Skeletal muscle satellite cell (primary cell): ENCODE measurements around the gene NR1H4.

Source experiments
- H3K27me3 ChIP-seq: 2 replicates; pipeline ENCODE4 v1.7.0; 2013; ENCODE audit warnings: low read length; ENCODE audit not compliant: control insufficient read depth, insufficient read depth
- H3K36me3 ChIP-seq: 2 replicates; pipeline ENCODE4 v1.7.0; 2013; ENCODE audit warnings: mild to moderate bottlenecking, control low read depth, low read length; ENCODE audit not compliant: insufficient read depth
- H3K4me1 ChIP-seq: 2 replicates; pipeline ENCODE4 v1.7.0; 2013; ENCODE audit warnings: low read length; ENCODE audit not compliant: control insufficient read depth, insufficient read depth
- H3K4me2 ChIP-seq: 2 replicates; pipeline ENCODE4 v1.7.0; 2013; ENCODE audit warnings: mild to moderate bottlenecking, low read length
- H3K4me3 ChIP-seq: 2 replicates; pipeline ENCODE4 v1.7.0; 2013; ENCODE audit warnings: low read length
- H3K9ac ChIP-seq: 2 replicates; pipeline ENCODE4 v1.7.0; 2013; ENCODE audit warnings: mild to moderate bottlenecking, low read depth, low read length, moderate library complexity
- H3K9me3 ChIP-seq: replicated peaks from 2 replicates; pipeline ENCODE4 v1.7.0; 2013; ENCODE audit warnings: mild to moderate bottlenecking, control low read depth, low read length

The NR1H4 gene

DNA sequence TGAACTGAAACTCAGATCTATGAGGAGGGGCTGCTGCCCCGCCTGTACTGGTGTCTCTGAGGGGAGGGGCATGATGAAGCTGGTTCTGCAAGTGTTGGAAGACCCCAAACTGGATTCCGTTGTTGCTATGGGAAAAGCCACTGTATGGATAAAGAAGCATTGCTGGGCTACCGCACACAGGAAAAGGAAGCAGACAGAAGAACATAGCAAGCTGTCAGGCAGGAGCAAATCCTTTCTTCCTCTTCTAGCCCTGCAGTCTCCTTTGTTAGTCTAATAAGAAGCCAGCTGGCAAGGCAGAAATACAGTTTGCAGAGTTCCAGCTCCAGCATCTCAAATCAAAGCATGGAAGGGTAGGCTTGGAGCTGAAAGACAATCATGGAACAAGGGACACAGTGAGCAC lies 26.3 kb upstream of the NR1H4 start:
- Histone ChIP-seq H3K9me3 (no peaks in the 10 kb centered on the region), H3K4me2 (no peak overlapping the region), H3K36me3 (no peaks in the 10 kb centered on the region), H3K4me3 (no peak overlapping the region), H3K9ac (no peak overlapping the region), H3K27me3 (peaks cover 15% of the 10 kb centered on the region), H3K4me1 (no peaks in the 10 kb centered on the region)

DNA sequence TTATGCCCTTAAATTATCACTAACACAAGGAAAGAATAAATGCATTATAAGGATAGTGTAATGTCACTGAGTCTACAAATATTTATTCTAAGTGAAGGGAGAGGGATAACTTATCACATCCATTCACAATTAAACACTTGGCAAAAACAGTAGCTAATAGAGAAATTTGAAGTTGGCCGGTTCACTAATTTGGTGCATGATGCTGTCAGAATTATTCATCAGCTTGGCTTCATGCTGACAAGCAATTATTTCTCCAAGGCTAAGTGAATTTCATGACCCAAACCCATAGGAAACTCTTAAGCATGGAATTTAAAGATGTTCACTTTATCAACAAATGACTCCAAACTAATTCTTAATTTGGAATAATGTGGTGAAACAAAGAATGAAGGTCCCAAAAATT lies 25.0 kb upstream of the NR1H4 start:
- H3K9me3 ChIP-seq: no peaks in the 10 kb centered on the region
- no peaks in the 10 kb centered on the region for H3K36me3 ChIP-seq
- peaks cover 15% of the 10 kb centered on the region for H3K27me3 ChIP-seq
- H3K4me1 ChIP-seq: no peaks in the 10 kb centered on the region
- H3K4me2 ChIP-seq: no peak overlapping the region
- H3K9ac ChIP-seq: no peak overlapping the region
- no peak overlapping the region for H3K4me3 ChIP-seq

DNA sequence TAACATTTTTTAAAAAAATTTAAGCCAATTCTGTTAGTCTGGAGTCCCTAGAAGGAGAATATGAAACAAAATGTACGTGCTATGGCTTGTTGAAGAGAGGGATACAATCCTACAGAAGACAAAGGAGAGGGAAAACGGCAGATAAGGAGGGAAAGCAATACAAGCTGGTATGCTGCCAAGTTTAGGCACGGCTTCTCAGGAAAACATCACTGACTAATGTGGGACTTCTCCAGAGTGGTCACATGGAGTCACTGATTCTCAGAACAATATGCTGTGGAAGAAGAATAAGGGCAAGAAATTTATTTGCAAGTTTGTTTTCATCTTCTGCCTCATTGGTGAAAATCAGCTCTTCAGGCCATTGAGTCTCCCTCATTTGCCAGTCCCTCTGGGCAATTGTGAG lies 22.9 kb upstream of the NR1H4 start:
- Histone ChIP-seq H3K27me3 (peaks cover 15% of the 10 kb centered on the region), H3K4me1 (no peaks in the 10 kb centered on the region), H3K4me3 (no peak overlapping the region), H3K4me2 (no peak overlapping the region), H3K9ac (no peak overlapping the region), H3K9me3 (no peaks in the 10 kb centered on the region), H3K36me3 (no peaks in the 10 kb centered on the region)

GRCh38 chr12:100453951-100454350 lies 19.7 kb upstream of the NR1H4 start:
- Histone ChIP-seq H3K4me2 (no peak overlapping the region), H3K4me3 (no peak overlapping the region), H3K4me1 (no peaks in the 10 kb centered on the region), H3K9ac (no peak overlapping the region), H3K36me3 (no peaks in the 10 kb centered on the region), H3K27me3 (peaks cover 10% of the 10 kb centered on the region), H3K9me3 (no peaks in the 10 kb centered on the region)

GRCh38 chr12:100455896-100456295 lies 17.8 kb upstream of the NR1H4 start:
- H3K36me3 ChIP-seq: no peaks in the 10 kb centered on the region
- no peak overlapping the region for H3K4me2 ChIP-seq
- H3K27me3 ChIP-seq: no peaks in the 10 kb centered on the region
- no peaks in the 10 kb centered on the region for H3K9me3 ChIP-seq
- no peaks in the 10 kb centered on the region for H3K4me1 ChIP-seq
- H3K9ac ChIP-seq: no peak overlapping the region
- no peak overlapping the region for H3K4me3 ChIP-seq

DNA sequence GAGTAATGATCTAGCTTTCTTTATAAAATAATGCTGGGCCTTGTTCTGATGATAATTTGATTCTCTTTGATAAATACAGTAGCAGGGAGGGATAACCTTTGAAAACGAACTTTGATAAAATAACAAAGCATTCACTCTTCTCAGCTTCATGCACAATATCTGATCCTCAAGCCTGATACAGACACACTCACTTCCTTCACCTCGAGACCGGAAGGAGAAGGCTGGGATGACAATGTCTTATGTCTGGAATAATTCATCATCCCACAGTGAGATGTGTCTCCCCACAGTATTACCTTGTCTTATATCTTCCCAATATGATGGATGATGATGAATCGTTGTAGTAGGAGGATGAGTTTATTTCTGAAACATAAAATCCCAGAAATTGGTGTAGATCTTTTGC lies 15.5 kb upstream of the NR1H4 start:
- no peaks in the 10 kb centered on the region for H3K4me1 ChIP-seq
- H3K9ac ChIP-seq: no peak overlapping the region
- no peak overlapping the region for H3K4me3 ChIP-seq

GRCh38 chr12:100460702-100461101 lies 13.0 kb upstream of the NR1H4 start:
- H3K4me2 ChIP-seq: no peak overlapping the region
- H3K9me3 ChIP-seq: no peaks in the 10 kb centered on the region
- no peaks in the 10 kb centered on the region for H3K36me3 ChIP-seq
- no peak overlapping the region for H3K4me3 ChIP-seq
- H3K4me1 ChIP-seq: no peaks in the 10 kb centered on the region
- H3K27me3 ChIP-seq: no peaks in the 10 kb centered on the region
- H3K9ac ChIP-seq: no peak overlapping the region

More for the DNA sequence above, 15.5 kb upstream of the NR1H4 start:
- Histone ChIP-seq H3K9me3 (no peaks in the 10 kb centered on the region), H3K27me3 (no peaks in the 10 kb centered on the region), H3K36me3 (no peaks in the 10 kb centered on the region), H3K4me2 (no peak overlapping the region)

- H3K4me2 ChIP-seq: no peak overlapping the region
- H3K4me3 ChIP-seq: no peak overlapping the region
- H3K9ac ChIP-seq: no peak overlapping the region
- H3K9me3 ChIP-seq: no peaks in the 10 kb centered on the region
- H3K27me3 ChIP-seq: no peaks in the 10 kb centered on the region
- no peaks in the 10 kb centered on the region for H3K36me3 ChIP-seq
- H3K4me1 ChIP-seq: no peaks in the 10 kb centered on the region
These were observed 12.2 kb upstream of the NR1H4 start for GRCh38 chr12:100461330-100461973.

GRCh38 chr12:100463661-100464060 lies 10.0 kb upstream of the NR1H4 start:
- Histone ChIP-seq H3K4me1 (no peaks in the 10 kb centered on the region), H3K4me3 (no peak overlapping the region), H3K9me3 (no peaks in the 10 kb centered on the region), H3K27me3 (no peaks in the 10 kb centered on the region), H3K36me3 (no peaks in the 10 kb centered on the region), H3K4me2 (no peak overlapping the region), H3K9ac (no peak overlapping the region)

DNA sequence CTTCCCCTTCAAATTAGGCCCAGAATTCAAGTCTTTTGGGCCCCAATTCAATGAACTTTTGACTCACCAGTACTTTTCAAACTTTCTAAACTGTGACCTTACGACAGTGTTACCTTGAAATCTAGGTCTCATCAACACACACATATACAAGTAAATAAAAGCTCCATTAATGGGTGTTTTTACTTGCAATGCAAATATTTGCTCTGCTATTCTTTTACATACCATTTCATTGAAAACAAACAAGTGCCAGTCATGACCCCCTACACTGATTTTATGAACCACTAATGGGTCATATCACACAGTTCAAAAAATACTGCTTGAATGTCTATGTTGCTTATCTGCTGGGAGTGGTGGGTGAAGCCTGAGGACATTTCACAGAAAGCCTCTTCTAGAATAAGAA lies 9.1 kb upstream of the NR1H4 start:
- Histone ChIP-seq H3K27me3 (no peaks in the 10 kb centered on the region), H3K4me2 (no peak overlapping the region), H3K9me3 (no peaks in the 10 kb centered on the region), H3K4me3 (no peak overlapping the region), H3K4me1 (no peaks in the 10 kb centered on the region), H3K36me3 (no peaks in the 10 kb centered on the region), H3K9ac (no peak overlapping the region)

- Histone ChIP-seq H3K9me3 (no peaks in the 10 kb centered on the region), H3K36me3 (no peaks in the 10 kb centered on the region), H3K4me1 (no peaks in the 10 kb centered on the region), H3K9ac (no peak overlapping the region), H3K4me2 (no peak overlapping the region), H3K27me3 (no peaks in the 10 kb centered on the region), H3K4me3 (no peak overlapping the region)
These were observed 5.5 kb upstream of the NR1H4 start for GRCh38 chr12:100468126-100468525.

GRCh38 chr12:100472325-100472724 lies 1.3 kb upstream of the NR1H4 start:
- Histone ChIP-seq H3K27me3 (peaks cover 7% of the 10 kb centered on the region), H3K9me3 (no peaks in the 10 kb centered on the region), H3K4me2 (no peak overlapping the region), H3K9ac (no peak overlapping the region), H3K36me3 (no peaks in the 10 kb centered on the region), H3K4me3 (no peak overlapping the region), H3K4me1 (no peaks in the 10 kb centered on the region)
